NCI-H128 (cell line): Measurements from ENCODE around the gene DGKG.

ENCODE experiments used
- DNase-seq: peaks from one replicate; lab custom pipeline; 2025; ENCODE audit not compliant: unreplicated experiment; lab: John Stamatoyannopoulos, UW

Gene DGKG

GRCh38 chr3:186281176-186281575, 80.9 kb downstream of the DGKG start:
- DNase-seq: no peak

GRCh38 chr3:186280737-186281136, 81.3 kb downstream of the DGKG start:
- DNase-seq: no peak

- DNase-seq: no peak
These were observed 84.6 kb downstream of the DGKG start for GRCh38 chr3:186277268-186277909.

GRCh38 chr3:186275436-186275835, 86.6 kb downstream of the DGKG start:
- DNase-seq: no peak

GRCh38 chr3:186273586-186273985, 88.4 kb downstream of the DGKG start:
- no peak for DNase-seq

- DNase-seq: no peak
These were observed 91.3 kb downstream of the DGKG start for GRCh38 chr3:186270701-186271100.

- DNase-seq: no peak
These were observed 93.2 kb downstream of the DGKG start for GRCh38 chr3:186268616-186269448.

- no peak for DNase-seq
These were observed 94.3 kb downstream of the DGKG start for GRCh38 chr3:186267758-186268157.

- no peak for DNase-seq
These were observed 97.2 kb downstream of the DGKG start for GRCh38 chr3:186264608-186265400.

GRCh38 chr3:186261638-186262037, 100.4 kb downstream of the DGKG start:
- DNase-seq: no peak

GRCh38 chr3:186260726-186261125, 101.3 kb downstream of the DGKG start:
- DNase-seq: no peak

- peak; percentile 22 for DNase-seq
These were observed 102.2 kb downstream of the DGKG start for GRCh38 chr3:186259612-186260383.

- DNase-seq: no peak
These were observed 103.1 kb downstream of the DGKG start for GRCh38 chr3:186258968-186259367.

- no peak for DNase-seq
These were observed 104.2 kb downstream of the DGKG start for GRCh38 chr3:186257866-186258265.

GRCh38 chr3:186255703-186256331, 106.2 kb downstream of the DGKG start:
- DNase-seq: peak; percentile 17

- DNase-seq: no peak
These were observed 107.1 kb downstream of the DGKG start for GRCh38 chr3:186254676-186255650.

GRCh38 chr3:186251948-186252619, 110.0 kb downstream of the DGKG start:
- DNase-seq: no peak

GRCh38 chr3:186248850-186249249, 113.2 kb downstream of the DGKG start:
- no peak for DNase-seq
